Upper lobe of left lung (tissue), 4 donors: Measurements from ENCODE around the gene AGO3.

Experiments
- EP300 ChIP-seq, 4 donors: sonication (generic); formaldehyde crosslinking; IDR thresholded peaks; one replicate each; pipeline ENCODE4 v1.5.1; 2017; ENCODE audit warnings: antibody characterized with exemption in 4 of 4, control low read depth in 2 of 4
- TF ChIP-seq, protein P1 (sequence below), 6 experiments: fragments of 450-650 bp in 4 of 6; fragments of 200-600 bp in 2 of 6; sonication (generic) in 2 of 6; IDR thresholded peaks; one replicate each; pipeline ENCODE4 v1.5.1; 2016 to 2019; ENCODE audit warnings: antibody characterized with exemption in 6 of 6

DNA sequence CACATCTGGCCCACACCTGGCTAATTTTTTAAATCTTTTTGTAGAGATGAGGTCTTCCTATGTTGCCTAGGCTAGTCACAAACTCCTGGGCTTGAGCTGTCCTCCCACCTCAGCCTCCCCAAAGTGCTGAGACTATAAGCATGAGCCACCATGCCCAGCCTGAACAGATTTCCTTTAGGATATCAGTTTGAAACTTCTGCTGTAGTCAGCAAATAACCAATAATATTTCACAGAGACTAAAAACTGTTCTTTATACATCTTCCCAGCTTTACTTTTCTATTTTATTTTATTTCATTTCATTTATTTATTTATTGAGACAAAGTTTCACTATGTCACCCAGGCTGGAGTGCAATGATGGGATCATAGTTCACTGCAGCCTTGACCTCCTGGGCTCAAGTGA, 123.1 kb downstream of the AGO3 start:
- no peak for TF ChIP-seq EP300 (IDR thresholded peaks at IDR 0.05)
- TF ChIP-seq, protein P1, sequence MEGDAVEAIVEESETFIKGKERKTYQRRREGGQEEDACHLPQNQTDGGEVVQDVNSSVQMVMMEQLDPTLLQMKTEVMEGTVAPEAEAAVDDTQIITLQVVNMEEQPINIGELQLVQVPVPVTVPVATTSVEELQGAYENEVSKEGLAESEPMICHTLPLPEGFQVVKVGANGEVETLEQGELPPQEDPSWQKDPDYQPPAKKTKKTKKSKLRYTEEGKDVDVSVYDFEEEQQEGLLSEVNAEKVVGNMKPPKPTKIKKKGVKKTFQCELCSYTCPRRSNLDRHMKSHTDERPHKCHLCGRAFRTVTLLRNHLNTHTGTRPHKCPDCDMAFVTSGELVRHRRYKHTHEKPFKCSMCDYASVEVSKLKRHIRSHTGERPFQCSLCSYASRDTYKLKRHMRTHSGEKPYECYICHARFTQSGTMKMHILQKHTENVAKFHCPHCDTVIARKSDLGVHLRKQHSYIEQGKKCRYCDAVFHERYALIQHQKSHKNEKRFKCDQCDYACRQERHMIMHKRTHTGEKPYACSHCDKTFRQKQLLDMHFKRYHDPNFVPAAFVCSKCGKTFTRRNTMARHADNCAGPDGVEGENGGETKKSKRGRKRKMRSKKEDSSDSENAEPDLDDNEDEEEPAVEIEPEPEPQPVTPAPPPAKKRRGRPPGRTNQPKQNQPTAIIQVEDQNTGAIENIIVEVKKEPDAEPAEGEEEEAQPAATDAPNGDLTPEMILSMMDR (IDR thresholded peaks at IDR 0.05), result no peak
